Measurements from ENCODE around the gene ALDH3A2. TPM values are rescaled to one million over a fixed set of nuclear protein-coding genes. Genes with fewer than 3 reads are reported as not detected.

The ALDH3A2 gene
- total and polyA plus RNA-seq, 3 donors from 2014 or later: 76.0 to 125 (median 100.0) TPM

GRCh38 chr17:19672009-19672750, 23.6 kb downstream of the ALDH3A2 start:
- Histone ChIP-seq H3K9me3 (no peaks in the 10 kb centered on the region), H3K4me3 (no peak overlapping the region), H3K36me3 (ENCODE audit: low read depth, missing control alignments) (no peaks in the 10 kb centered on the region), H3K4me1 (no peaks in the 10 kb centered on the region), H3K27ac (no peak overlapping the region), H3K27me3 (no peaks in the 10 kb centered on the region)
- 64 to 68% methylated on average over 5 of the region's 5 CpGs for WGBS, 2 donors
- intact Hi-C loops (cut with DNase I; ENCODE audit: low total_unique reads): no loop called here
- DNase-seq: no peak
- no peak for TF ChIP-seq POLR2A (IDR thresholded peaks at IDR 0.05)
- TF ChIP-seq CTCF (IDR thresholded peaks at IDR 0.05): no peak

GRCh38 chr17:19673623-19674022, 25.1 kb downstream of the ALDH3A2 start:
- TF ChIP-seq CTCF (IDR thresholded peaks at IDR 0.05) (no peak), POLR2A (IDR thresholded peaks at IDR 0.05) (no peak)

GRCh38 chr17:19676896-19677295, 28.3 kb downstream of the ALDH3A2 start:
- intact Hi-C loops (cut with DNase I; ENCODE audit: low total_unique reads): no loop called here
- H3K27me3 ChIP-seq: no peaks in the 10 kb centered on the region
- 93 to 95% methylated on average over 4 of the region's 4 CpGs for WGBS, 2 donors
- no peaks in the 10 kb centered on the region for H3K9me3 ChIP-seq
- TF ChIP-seq CTCF (IDR thresholded peaks at IDR 0.05): no peak
- TF ChIP-seq POLR2A (IDR thresholded peaks at IDR 0.05): no peak
- no peaks in the 10 kb centered on the region for H3K36me3 ChIP-seq (ENCODE audit: low read depth, missing control alignments)
- H3K4me1 ChIP-seq: no peaks in the 10 kb centered on the region
- no peak overlapping the region for H3K4me3 ChIP-seq
- DNase-seq: no peak
- no peak overlapping the region for H3K27ac ChIP-seq

More at GRCh38 chr17:19673623-19674022, 25.1 kb downstream of the ALDH3A2 start:
- Histone ChIP-seq H3K36me3 (ENCODE audit: low read depth, missing control alignments) (no peaks in the 10 kb centered on the region), H3K27ac (no peak overlapping the region), H3K4me1 (no peaks in the 10 kb centered on the region), H3K9me3 (no peaks in the 10 kb centered on the region), H3K4me3 (no peak overlapping the region), H3K27me3 (no peaks in the 10 kb centered on the region)
- 72 to 82% methylated on average over 3 of the region's 3 CpGs for WGBS, 2 donors
- intact Hi-C loops (cut with DNase I; ENCODE audit: low total_unique reads): no loop called here
- no peak for DNase-seq

GRCh38 chr17:19677736-19678379, 29.3 kb downstream of the ALDH3A2 start:
- H3K36me3 ChIP-seq (ENCODE audit: low read depth, missing control alignments): no peaks in the 10 kb centered on the region

More at GRCh38 chr17:19677736-19678379, 29.3 kb downstream of the ALDH3A2 start:
- Histone ChIP-seq H3K27ac (no peak overlapping the region), H3K4me1 (no peaks in the 10 kb centered on the region), H3K4me3 (no peak overlapping the region), H3K9me3 (no peaks in the 10 kb centered on the region), H3K27me3 (no peaks in the 10 kb centered on the region)
- intact Hi-C loops (cut with DNase I; ENCODE audit: low total_unique reads): no loop called here
- TF ChIP-seq CTCF (IDR thresholded peaks at IDR 0.05): no peak
- TF ChIP-seq POLR2A (IDR thresholded peaks at IDR 0.05): no peak
- WGBS, 2 donors: 95 to 96% methylated on average over 5 of the region's 5 CpGs
- no peak for DNase-seq

All from testis (tissue), 3 donors.